SJSA1 (cell line): Measurements from ENCODE around the gene SLC17A7. TPM values are rescaled to one million over a fixed set of nuclear protein-coding genes. Genes with fewer than 3 reads are reported as not detected.
A peak's percentile ranks its signal among the peaks of the same experiment; 100 is the strongest.
"Not testable (repeated sequence)": the region's sequence is repeated elsewhere in the genome, so short reads cannot be mapped to it uniquely, and the experiment has no call there.

Experiments
- DNase-seq, 2 experiments: peaks; one replicate each; pipeline ENCODE4 v3.0.0-alpha.2; 2015 to 2020; ENCODE audit warnings: low spot score in 2 of 2, low read depth in 1 of 2
- H3K27ac ChIP-seq: fragments of 250-450 bp; sonication (Bioruptor Pico); 2 replicates; pipeline ENCODE4 v1.5.1; 2020; ENCODE audit warnings: mild to moderate bottlenecking, moderate library complexity
- H3K27me3 ChIP-seq: fragments of 250-450 bp; sonication (Bioruptor Pico); replicated peaks from 2 replicates; pipeline ENCODE4 v1.5.1; 2020; ENCODE audit warnings: mild to moderate bottlenecking, moderate library complexity
- H3K36me3 ChIP-seq: fragments of 250-450 bp; sonication (Bioruptor Pico); 2 replicates; pipeline ENCODE4 v1.5.1; 2020; ENCODE audit warnings: mild to moderate bottlenecking
- H3K4me1 ChIP-seq: fragments of 250-450 bp; sonication (Bioruptor Pico); replicated peaks from 2 replicates; pipeline ENCODE4 v1.6.1; 2021; ENCODE audit warnings: mild to moderate bottlenecking
- H3K4me3 ChIP-seq: fragments of 250-450 bp; sonication (Bioruptor Pico); 2 replicates; pipeline ENCODE4 v1.5.1; 2020; ENCODE audit warnings: mild to moderate bottlenecking
- H3K9me3 ChIP-seq: fragments of 250-450 bp; sonication (Bioruptor Pico); replicated peaks from 2 replicates; pipeline ENCODE4 v1.5.1; 2020; ENCODE audit warnings: mild to moderate bottlenecking
- total RNA-seq: library from RNA; depleted of rRNA; stranded (reverse); fragments of >200 nt; shearing (Covaris generic); gene quantifications from 2 replicates; pipeline ENCODE4 v1.2.3, GENCODE V29; 2014

The SLC17A7 gene
- total RNA-seq, 1 experiment from 2014 or later = not detected

DNA sequence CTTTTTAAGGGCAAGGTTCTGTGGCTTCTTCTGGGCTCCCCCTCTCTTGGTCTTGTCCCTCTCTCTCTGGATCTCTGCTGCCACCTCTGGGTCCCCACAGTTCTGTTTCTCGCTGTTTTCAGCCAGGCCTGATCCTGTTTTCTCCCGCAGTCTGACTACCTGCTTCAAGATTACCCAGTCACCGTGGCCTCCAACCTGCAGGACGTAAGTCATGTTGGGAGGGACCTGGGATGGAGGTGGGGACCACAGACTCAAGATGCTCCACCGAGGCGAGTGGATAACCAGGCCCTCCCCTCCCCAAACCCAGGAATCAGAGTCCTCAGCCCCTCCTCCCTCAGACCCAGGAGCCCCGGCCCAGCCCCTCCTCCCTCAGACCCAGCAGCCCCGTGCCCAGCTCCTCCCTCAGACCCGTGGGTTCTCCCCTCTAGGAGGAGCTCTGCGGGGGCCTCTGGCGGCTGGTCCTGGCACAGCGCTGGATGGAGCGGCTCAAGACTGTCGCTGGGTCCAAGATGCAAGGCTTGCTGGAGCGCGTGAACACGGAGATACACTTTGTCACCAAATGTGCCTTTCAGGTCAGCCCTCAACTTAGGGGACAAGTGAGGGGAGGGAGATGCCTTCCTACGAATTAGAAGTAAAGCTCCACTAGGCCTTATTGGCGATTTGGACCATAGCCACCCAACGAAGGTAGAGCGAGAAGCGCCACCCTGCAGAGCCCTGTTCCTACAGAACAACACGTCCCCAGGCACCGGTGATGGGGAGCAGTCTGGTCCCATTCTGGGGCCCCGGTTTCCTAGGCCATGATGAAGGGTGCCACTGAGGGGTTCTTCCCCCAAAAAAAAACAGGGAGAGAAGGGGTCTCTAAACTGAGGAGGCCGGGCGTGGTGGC, 34.9 kb upstream of the SLC17A7 start:
- Histone ChIP-seq H3K27ac (no peak overlapping the region), H3K9me3 (no peaks in the 10 kb centered on the region), H3K27me3 (no peaks in the 10 kb centered on the region), H3K36me3 (no peaks in the 10 kb centered on the region), H3K4me1 (peaks cover 4% of the 10 kb centered on the region), H3K4me3 (no peak overlapping the region)
- no peak for DNase-seq

- no peak for DNase-seq
- peaks cover 4% of the 10 kb centered on the region for H3K4me1 ChIP-seq
- H3K9me3 ChIP-seq = no peaks in the 10 kb centered on the region
- no peaks in the 10 kb centered on the region for H3K27me3 ChIP-seq
- no peak overlapping the region for H3K4me3 ChIP-seq
- no peaks in the 10 kb centered on the region; the same call in 1 of the 2 replicates for H3K36me3 ChIP-seq
- H3K27ac ChIP-seq = no peak overlapping the region
Measured at GRCh38 chr19:49475191-49475917, 34.0 kb upstream of the SLC17A7 start.

DNA sequence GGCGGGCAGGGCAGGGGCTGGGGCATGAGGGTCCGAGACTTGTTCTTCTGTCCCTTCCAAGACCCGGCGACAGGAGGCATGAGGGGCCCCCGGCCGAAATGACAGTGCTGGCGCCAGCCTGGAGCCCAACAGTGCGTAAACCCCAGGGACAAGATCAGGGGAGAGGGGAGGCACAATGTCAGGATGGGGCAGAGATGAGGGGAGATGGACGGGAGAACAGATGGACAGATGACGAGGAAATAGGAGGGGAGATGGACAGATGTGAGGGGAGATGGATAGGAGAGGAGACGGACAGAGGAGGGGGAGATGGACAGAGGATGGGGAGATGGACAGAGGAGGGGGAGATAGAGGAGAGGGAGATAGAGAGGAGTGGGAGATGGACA, 33.2 kb upstream of the SLC17A7 start:
- no peak for DNase-seq
- Histone ChIP-seq H3K27ac (0 out of 2 replicates have a peak overlapping the region, but pooled peaks have one; percentile 41), H3K4me1 (peaks cover 4% of the 10 kb centered on the region), H3K9me3 (no peaks in the 10 kb centered on the region), H3K36me3 (peaks cover 5% of the 10 kb centered on the region), H3K27me3 (no peaks in the 10 kb centered on the region), H3K4me3 (peak overlapping the region; percentile 53)

GRCh38 chr19:49473868-49474541, 32.7 kb upstream of the SLC17A7 start, which contains the start of gene FLT3LG:
TSS of gene FLT3LG (plus strand) at chr19:49474215. CDS start at chr19:49474640, 425 bp downstream.
- Histone ChIP-seq H3K4me3 (peak within 1 kb of the TSS; percentile 53), H3K27me3 (no peaks in the 10 kb centered on the region), H3K4me1 (peaks cover 4% of the 10 kb centered on the region), H3K36me3 (peaks cover 7% of the 10 kb centered on the region), H3K27ac (peak within 1 kb of the TSS; percentile 41; the same call in 1 of the 2 replicates), H3K9me3 (no peaks in the 10 kb centered on the region)
- peak; percentile 79 to 81 for DNase-seq

DNA sequence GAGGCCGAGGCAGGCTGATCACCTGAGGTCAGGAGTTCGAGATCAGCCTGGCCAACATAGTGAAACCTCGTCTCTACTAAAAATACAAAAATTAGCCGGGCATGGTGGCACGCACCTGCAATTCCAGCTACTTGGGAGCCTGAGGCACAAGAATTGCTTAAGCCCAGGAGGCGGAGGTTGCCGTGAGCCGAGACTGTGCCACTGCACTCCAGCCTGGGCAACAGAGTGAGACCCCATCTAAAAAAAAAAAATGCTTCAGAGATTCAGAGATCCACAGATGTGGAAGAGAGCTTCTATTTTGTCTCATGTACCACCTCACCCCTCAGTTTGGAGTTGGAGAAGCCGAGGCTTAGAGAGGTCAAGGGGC, 32.2 kb upstream of the SLC17A7 start:
- DNase-seq, H3K9me3 ChIP-seq, H3K4me1 ChIP-seq, H3K27me3 ChIP-seq, H3K27ac ChIP-seq: not testable (repeated sequence)
- Histone ChIP-seq H3K36me3 (peaks cover 11% of the 10 kb centered on the region), H3K4me3 (peak overlapping the region; percentile 53)

- Histone ChIP-seq H3K4me3 (no peak overlapping the region), H3K4me1 (peaks cover 4% of the 10 kb centered on the region), H3K27ac (no peak overlapping the region), H3K27me3 (no peaks in the 10 kb centered on the region), H3K9me3 (no peaks in the 10 kb centered on the region), H3K36me3 (peaks cover 11% of the 10 kb centered on the region)
- DNase-seq = no peak
Measured at GRCh38 chr19:49472936-49473335, 31.6 kb upstream of the SLC17A7 start.

GRCh38 chr19:49470615-49470978, 29.3 kb upstream of the SLC17A7 start:
- Histone ChIP-seq H3K27ac (no peak overlapping the region), H3K27me3 (no peaks in the 10 kb centered on the region), H3K4me3 (no peak overlapping the region), H3K9me3 (no peaks in the 10 kb centered on the region), H3K4me1 (peaks cover 4% of the 10 kb centered on the region), H3K36me3 (peaks cover 16% of the 10 kb centered on the region)
- DNase-seq = no peak

GRCh38 chr19:49469828-49470614, 28.7 kb upstream of the SLC17A7 start:
- H3K27ac ChIP-seq = no peak overlapping the region
- no peaks in the 10 kb centered on the region for H3K27me3 ChIP-seq
- no peak for DNase-seq
- H3K4me3 ChIP-seq = no peak overlapping the region
- H3K36me3 ChIP-seq = peaks cover 21% of the 10 kb centered on the region
- peaks cover 4% of the 10 kb centered on the region for H3K4me1 ChIP-seq
- H3K9me3 ChIP-seq = no peaks in the 10 kb centered on the region

GRCh38 chr19:49468746-49469447, 27.6 kb upstream of the SLC17A7 start:
- no peak overlapping the region for H3K27ac ChIP-seq

DNA sequence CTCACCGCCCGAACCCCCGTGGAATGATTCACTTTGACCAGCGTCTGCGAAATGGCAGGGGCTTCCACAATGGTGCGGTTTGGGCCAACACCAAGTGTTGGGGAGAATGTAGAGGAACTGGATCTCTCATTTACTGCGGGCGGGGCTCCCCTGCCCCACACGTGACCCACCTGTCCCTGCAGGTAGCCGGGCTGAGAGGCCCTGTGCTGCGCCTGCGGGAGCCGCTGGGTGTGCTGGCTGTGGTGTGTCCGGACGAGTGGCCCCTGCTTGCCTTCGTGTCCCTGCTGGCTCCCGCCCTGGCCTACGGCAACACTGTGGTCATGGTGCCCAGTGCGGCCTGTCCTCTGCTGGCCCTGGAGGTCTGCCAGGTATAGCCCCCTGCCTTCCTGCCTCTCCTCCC, 26.9 kb upstream of the SLC17A7 start:
- Histone ChIP-seq H3K4me3 (no peak overlapping the region), H3K36me3 (peaks cover 29% of the 10 kb centered on the region), H3K27me3 (no peaks in the 10 kb centered on the region), H3K27ac (no peak overlapping the region), H3K9me3 (no peaks in the 10 kb centered on the region), H3K4me1 (no peaks in the 10 kb centered on the region)
- no peak for DNase-seq

More at GRCh38 chr19:49468746-49469447, 27.6 kb upstream of the SLC17A7 start:
- no peaks in the 10 kb centered on the region for H3K27me3 ChIP-seq
- H3K4me1 ChIP-seq = peaks cover 4% of the 10 kb centered on the region
- peaks cover 27% of the 10 kb centered on the region for H3K36me3 ChIP-seq
- H3K9me3 ChIP-seq = no peaks in the 10 kb centered on the region
- no peak for DNase-seq
- no peak overlapping the region for H3K4me3 ChIP-seq

GRCh38 chr19:49465371-49465770, 24.0 kb upstream of the SLC17A7 start:
- no peaks in the 10 kb centered on the region for H3K27me3 ChIP-seq
- no peak overlapping the region for H3K4me3 ChIP-seq
- no peaks in the 10 kb centered on the region for H3K4me1 ChIP-seq
- H3K36me3 ChIP-seq = peaks cover 29% of the 10 kb centered on the region
- no peak for DNase-seq
- H3K9me3 ChIP-seq = no peaks in the 10 kb centered on the region
- no peak overlapping the region for H3K27ac ChIP-seq

DNA sequence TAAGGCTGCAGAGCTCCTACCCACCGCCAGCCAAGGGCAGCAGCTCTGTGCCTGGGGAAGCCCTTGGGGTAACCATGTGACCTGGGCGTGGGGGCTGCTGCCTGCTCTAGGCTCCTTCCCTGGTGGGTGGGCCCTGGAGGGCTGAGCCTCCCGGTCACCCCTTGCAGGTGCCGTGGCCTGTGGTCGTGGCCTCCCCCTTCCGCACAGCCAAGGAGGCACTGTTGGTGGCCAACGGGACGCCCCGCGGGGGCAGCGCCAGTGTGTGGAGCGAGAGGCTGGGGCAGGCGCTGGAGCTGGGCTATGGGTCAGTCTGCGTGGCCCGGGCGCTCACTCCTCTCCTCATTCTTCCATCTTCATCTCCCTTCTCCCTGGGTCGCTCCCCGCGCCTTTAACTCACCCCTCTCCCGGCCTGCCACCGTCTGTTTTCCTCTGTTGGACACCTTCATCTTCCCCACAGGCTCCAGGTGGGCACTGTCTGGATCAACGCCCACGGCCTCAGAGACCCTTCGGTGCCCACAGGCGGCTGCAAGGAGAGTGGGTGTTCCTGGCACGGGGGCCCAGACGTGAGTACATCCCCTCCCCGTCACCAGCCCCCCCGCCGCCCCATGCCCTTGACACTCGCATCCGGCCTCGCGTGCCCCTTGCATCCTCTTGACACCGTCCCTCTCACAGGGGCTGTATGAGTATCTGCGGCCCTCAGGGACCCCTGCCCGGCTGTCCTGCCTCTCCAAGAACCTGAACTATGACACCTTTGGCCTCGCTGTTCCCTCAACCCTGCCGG, 22.8 kb upstream of the SLC17A7 start:
- no peak for DNase-seq
- H3K36me3 ChIP-seq = peaks cover 28% of the 10 kb centered on the region
- H3K27ac ChIP-seq = no peak overlapping the region
- H3K4me3 ChIP-seq = no peak overlapping the region
- no peaks in the 10 kb centered on the region for H3K4me1 ChIP-seq
- H3K27me3 ChIP-seq = no peaks in the 10 kb centered on the region
- no peaks in the 10 kb centered on the region for H3K9me3 ChIP-seq
